Activated CD8-positive, alpha-beta memory T cell treated with anti-CD3 and anti-CD28 coated beads, Interleukin-2, amount 50 U/mL, for 1 hour (primary cell): ENCODE measurements around the gene FANCM.
"Not testable (repeated sequence)": the region's sequence is repeated elsewhere in the genome, so short reads cannot be mapped to it uniquely, and the experiment has no call there.

Source experiments
- DNase-seq: peaks from one replicate; pipeline ENCODE4 v3.0.0-alpha.2; 2020; ENCODE audit errors: extremely low read depth

The FANCM gene

GRCh38 chr14:45144658-45145057 lies 8.9 kb downstream of the FANCM start:
- DNase-seq = no peak

- no peak for DNase-seq
Measured at GRCh38 chr14:45145214-45145613, 9.5 kb downstream of the FANCM start.

- no peak for DNase-seq
Measured at GRCh38 chr14:45149602-45150001, 13.9 kb downstream of the FANCM start.

- DNase-seq = no peak
Measured at GRCh38 chr14:45150386-45150890, 14.7 kb downstream of the FANCM start.

GRCh38 chr14:45156067-45156466 lies 20.3 kb downstream of the FANCM start:
- DNase-seq = no peak

- DNase-seq = no peak
Measured at GRCh38 chr14:45169906-45170305, 34.2 kb downstream of the FANCM start.

GRCh38 chr14:45177076-45177475 lies 41.3 kb downstream of the FANCM start:
- DNase-seq = no peak

GRCh38 chr14:45181329-45181728 lies 45.6 kb downstream of the FANCM start:
- DNase-seq = no peak

GRCh38 chr14:45181806-45182205 lies 46.1 kb downstream of the FANCM start:
- DNase-seq = no peak

- DNase-seq = no peak
Measured at GRCh38 chr14:45185100-45185814, 49.5 kb downstream of the FANCM start.

GRCh38 chr14:45194964-45195363 lies 59.2 kb downstream of the FANCM start:
- no peak for DNase-seq

GRCh38 chr14:45198551-45198950 lies 62.8 kb downstream of the FANCM start:
- no peak for DNase-seq

- no peak for DNase-seq
Measured at GRCh38 chr14:45199230-45199629, 63.5 kb downstream of the FANCM start.

GRCh38 chr14:45201905-45202304 lies 66.2 kb downstream of the FANCM start:
- no peak for DNase-seq

- DNase-seq = no peak
Measured at GRCh38 chr14:45204241-45204640, 68.5 kb downstream of the FANCM start.

- DNase-seq = no peak
Measured at GRCh38 chr14:45210159-45210558, 74.4 kb downstream of the FANCM start.

- no peak for DNase-seq
Measured at GRCh38 chr14:45211295-45211694, 75.6 kb downstream of the FANCM start.

GRCh38 chr14:45212231-45212630 lies 76.5 kb downstream of the FANCM start:
- no peak for DNase-seq

- not testable (repeated sequence) for DNase-seq
Measured at GRCh38 chr14:45213716-45214115, 78.0 kb downstream of the FANCM start.

GRCh38 chr14:45214341-45214740 lies 78.6 kb downstream of the FANCM start:
- not testable (repeated sequence) for DNase-seq

- DNase-seq = no peak
Measured at GRCh38 chr14:45222485-45223262, 86.9 kb downstream of the FANCM start.

- no peak for DNase-seq
Measured at GRCh38 chr14:45227566-45227965, 91.8 kb downstream of the FANCM start.

GRCh38 chr14:45238988-45239387 lies 103.3 kb downstream of the FANCM start:
- no peak for DNase-seq
